ENCODE measurements around the gene ACSM2A. TPM values are rescaled to one million over a fixed set of nuclear protein-coding genes. Genes with fewer than 3 reads are reported as not detected.

Gene ACSM2A
- total RNA-seq, 1 donor from 2014 or later, result not detected

Other genes starting within 250 kb of the ACSM2A start
- not detected for gene GP2, start 124.0 kb upstream of the ACSM2A start, total RNA-seq
- not detected for gene UMOD, start 98.8 kb upstream of the ACSM2A start, total RNA-seq
- not detected for gene PDILT, start 46.8 kb upstream of the ACSM2A start, total RNA-seq
- gene ACSM5, start 42.0 kb upstream of the ACSM2A start, total RNA-seq, result 4.5 TPM
- not detected for gene ACSM2B, start 124.8 kb downstream of the ACSM2A start, total RNA-seq
- 0.52 TPM for gene ACSM1, start 246.2 kb downstream of the ACSM2A start, total RNA-seq

Data from upper lobe of right lung (tissue), 1 donor.